ENCODE measurements around the gene CEP72.

Gene CEP72

DNA sequence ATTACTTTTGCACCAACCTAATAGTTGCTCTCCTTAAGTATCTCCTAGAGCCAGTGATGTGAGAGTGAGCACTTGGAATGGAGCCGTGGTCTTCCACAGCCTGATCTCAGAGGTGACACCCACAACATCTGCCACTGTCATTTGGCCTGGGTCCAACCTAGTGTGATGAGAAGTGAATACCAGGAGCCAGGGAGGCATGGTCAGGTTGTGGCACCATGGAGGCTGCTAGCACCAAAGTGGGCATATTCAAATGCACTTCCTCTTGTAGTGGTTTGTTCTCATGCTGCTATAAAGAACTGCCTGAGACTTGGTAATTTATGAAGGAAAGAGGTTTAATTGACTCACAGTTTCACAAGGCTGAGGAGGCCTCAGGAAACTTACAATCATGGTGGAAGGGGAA, 22.6 kb upstream of the CEP72 start:
- no peaks in the 10 kb centered on the region for H3K9me3 ChIP-seq (ENCODE audit: insufficient read depth, low read length)
- no peak overlapping the region for H2AFZ ChIP-seq (ENCODE audit: low read depth, low read length)
- H3K79me2 ChIP-seq (ENCODE audit: low read length) = no peaks in the 10 kb centered on the region
- no peak for TF ChIP-seq EZH2phosphoT487 (IDR thresholded peaks at IDR 0.05; ENCODE audit: low read depth)
- TF ChIP-seq, protein P1, sequence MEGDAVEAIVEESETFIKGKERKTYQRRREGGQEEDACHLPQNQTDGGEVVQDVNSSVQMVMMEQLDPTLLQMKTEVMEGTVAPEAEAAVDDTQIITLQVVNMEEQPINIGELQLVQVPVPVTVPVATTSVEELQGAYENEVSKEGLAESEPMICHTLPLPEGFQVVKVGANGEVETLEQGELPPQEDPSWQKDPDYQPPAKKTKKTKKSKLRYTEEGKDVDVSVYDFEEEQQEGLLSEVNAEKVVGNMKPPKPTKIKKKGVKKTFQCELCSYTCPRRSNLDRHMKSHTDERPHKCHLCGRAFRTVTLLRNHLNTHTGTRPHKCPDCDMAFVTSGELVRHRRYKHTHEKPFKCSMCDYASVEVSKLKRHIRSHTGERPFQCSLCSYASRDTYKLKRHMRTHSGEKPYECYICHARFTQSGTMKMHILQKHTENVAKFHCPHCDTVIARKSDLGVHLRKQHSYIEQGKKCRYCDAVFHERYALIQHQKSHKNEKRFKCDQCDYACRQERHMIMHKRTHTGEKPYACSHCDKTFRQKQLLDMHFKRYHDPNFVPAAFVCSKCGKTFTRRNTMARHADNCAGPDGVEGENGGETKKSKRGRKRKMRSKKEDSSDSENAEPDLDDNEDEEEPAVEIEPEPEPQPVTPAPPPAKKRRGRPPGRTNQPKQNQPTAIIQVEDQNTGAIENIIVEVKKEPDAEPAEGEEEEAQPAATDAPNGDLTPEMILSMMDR (IDR thresholded peaks at IDR 0.05; ENCODE audit: low read depth, low read length) = no peak
- H3K9ac ChIP-seq (ENCODE audit: low read length) = no peak overlapping the region
- H3K4me3 ChIP-seq (ENCODE audit: low read length) = no peak overlapping the region
- no peak overlapping the region for H3K27ac ChIP-seq (ENCODE audit: low read length)
- no peaks in the 10 kb centered on the region for H3K36me3 ChIP-seq (replicated peaks; ENCODE audit: low read depth, low read length)
- H3K27me3 ChIP-seq (ENCODE audit: low read depth, low read length) = no peaks in the 10 kb centered on the region; the same call in 1 of the 2 replicates
- no peaks in the 10 kb centered on the region for H4K20me1 ChIP-seq (ENCODE audit: insufficient read depth, low read length)
- no peak overlapping the region for H3K4me2 ChIP-seq (ENCODE audit: low read length)
- H3K4me1 ChIP-seq (ENCODE audit: low read length) = no peaks in the 10 kb centered on the region

DNA sequence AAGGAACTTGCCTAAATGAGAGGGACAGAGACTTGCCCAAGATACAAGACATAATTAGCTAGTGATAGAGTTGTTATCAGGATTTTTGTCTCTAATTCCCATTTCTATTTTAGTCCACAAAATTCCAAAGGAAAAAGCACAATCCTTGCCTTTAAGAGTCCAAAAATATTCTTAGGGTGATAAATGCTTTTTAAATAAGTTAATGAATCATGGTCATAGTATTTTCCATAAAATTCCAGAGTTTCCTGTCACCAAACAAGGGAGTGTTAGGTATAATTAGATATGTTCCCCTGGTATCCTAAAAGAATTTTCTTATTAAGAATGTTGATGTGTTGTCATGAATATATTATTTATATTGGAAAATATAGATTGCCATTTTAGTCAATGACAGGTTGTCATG, 21.8 kb upstream of the CEP72 start:
- H3K4me3 ChIP-seq (ENCODE audit: low read length) = no peak overlapping the region
- TF ChIP-seq, protein P1 (IDR thresholded peaks at IDR 0.05; ENCODE audit: low read depth, low read length) = no peak
- no peak for TF ChIP-seq EZH2phosphoT487 (IDR thresholded peaks at IDR 0.05; ENCODE audit: low read depth)
- H3K36me3 ChIP-seq (replicated peaks; ENCODE audit: low read depth, low read length) = no peaks in the 10 kb centered on the region
- no peaks in the 10 kb centered on the region for H3K4me1 ChIP-seq (ENCODE audit: low read length)
- H3K9me3 ChIP-seq (ENCODE audit: insufficient read depth, low read length) = no peaks in the 10 kb centered on the region
- no peaks in the 10 kb centered on the region for H4K20me1 ChIP-seq (ENCODE audit: insufficient read depth, low read length)
- no peak overlapping the region for H3K27ac ChIP-seq (ENCODE audit: low read length)
- H3K9ac ChIP-seq (ENCODE audit: low read length) = no peak overlapping the region
- H3K4me2 ChIP-seq (ENCODE audit: low read length) = no peak overlapping the region
- H2AFZ ChIP-seq (ENCODE audit: low read depth, low read length) = no peak overlapping the region
- H3K27me3 ChIP-seq (ENCODE audit: low read depth, low read length) = peaks cover 4% of the 10 kb centered on the region; the same call in 1 of the 2 replicates
- no peaks in the 10 kb centered on the region for H3K79me2 ChIP-seq (ENCODE audit: low read length)

DNA sequence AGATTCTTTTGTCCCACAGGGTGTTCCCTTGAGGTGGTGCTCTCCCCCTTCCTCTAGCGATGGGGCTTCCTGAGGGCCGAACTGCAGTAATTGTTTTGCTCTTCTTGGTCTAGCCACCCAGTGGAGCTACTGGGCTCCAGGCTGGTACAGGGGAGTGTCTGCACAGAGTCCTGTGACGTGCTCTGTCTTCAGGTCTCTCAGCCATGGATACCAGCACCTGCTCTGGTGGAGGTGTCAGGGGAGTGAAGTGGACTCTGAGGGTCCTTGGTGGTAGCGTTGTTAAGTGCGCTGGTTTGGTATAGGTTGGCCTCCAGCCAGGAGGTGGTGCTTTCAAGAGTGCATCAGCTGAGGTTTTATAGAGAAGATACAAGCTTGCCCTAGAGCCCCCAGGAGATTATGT, 20.4 kb upstream of the CEP72 start:
- H3K9ac ChIP-seq (ENCODE audit: low read length) = no peak overlapping the region
- H3K36me3 ChIP-seq (replicated peaks; ENCODE audit: low read depth, low read length) = no peaks in the 10 kb centered on the region
- H3K9me3 ChIP-seq (ENCODE audit: insufficient read depth, low read length) = no peaks in the 10 kb centered on the region
- no peaks in the 10 kb centered on the region for H3K79me2 ChIP-seq (ENCODE audit: low read length)
- no peaks in the 10 kb centered on the region for H4K20me1 ChIP-seq (ENCODE audit: insufficient read depth, low read length)
- no peak overlapping the region for H3K4me3 ChIP-seq (ENCODE audit: low read length)
- no peak overlapping the region for H3K27ac ChIP-seq (ENCODE audit: low read length)
- peaks cover 18% of the 10 kb centered on the region for H3K27me3 ChIP-seq (ENCODE audit: low read depth, low read length)
- H2AFZ ChIP-seq (ENCODE audit: low read depth, low read length) = no peak overlapping the region
- H3K4me1 ChIP-seq (ENCODE audit: low read length) = no peaks in the 10 kb centered on the region
- TF ChIP-seq, protein P1 (IDR thresholded peaks at IDR 0.05; ENCODE audit: low read depth, low read length) = no peak
- TF ChIP-seq EZH2phosphoT487 (IDR thresholded peaks at IDR 0.05; ENCODE audit: low read depth) = no peak
- no peak overlapping the region for H3K4me2 ChIP-seq (ENCODE audit: low read length)

DNA sequence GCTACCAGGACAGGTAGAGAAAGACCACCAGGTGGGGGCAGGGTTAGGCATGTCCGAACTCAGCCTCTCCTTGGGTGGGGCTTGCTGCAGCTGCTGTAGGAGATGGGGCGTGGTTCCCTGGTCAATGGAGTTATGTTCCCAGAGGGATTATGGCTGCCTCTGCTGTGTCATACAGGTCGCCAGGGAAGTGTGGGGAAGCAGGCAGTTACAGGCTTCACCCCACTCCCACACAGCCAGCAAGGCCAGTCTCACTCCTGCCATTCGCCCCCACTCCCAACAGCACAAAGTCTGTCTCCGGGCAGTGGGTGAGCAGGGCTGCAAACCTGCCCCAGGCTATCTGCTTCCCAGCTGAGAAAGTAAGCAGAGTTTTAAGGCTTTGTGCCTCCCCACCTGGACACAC, 20.0 kb upstream of the CEP72 start:
- Histone ChIP-seq H3K4me2 (ENCODE audit: low read length) (no peak overlapping the region), H3K9me3 (ENCODE audit: insufficient read depth, low read length) (no peaks in the 10 kb centered on the region), H2AFZ (ENCODE audit: low read depth, low read length) (no peak overlapping the region), H3K27ac (ENCODE audit: low read length) (no peak overlapping the region), H3K27me3 (ENCODE audit: low read depth, low read length) (peaks cover 18% of the 10 kb centered on the region), H4K20me1 (ENCODE audit: insufficient read depth, low read length) (no peaks in the 10 kb centered on the region), H3K9ac (ENCODE audit: low read length) (no peak overlapping the region), H3K79me2 (ENCODE audit: low read length) (no peaks in the 10 kb centered on the region), H3K4me3 (ENCODE audit: low read length) (no peak overlapping the region), H3K4me1 (ENCODE audit: low read length) (no peaks in the 10 kb centered on the region), H3K36me3 (replicated peaks; ENCODE audit: low read depth, low read length) (no peaks in the 10 kb centered on the region)
- TF ChIP-seq, protein P1 (IDR thresholded peaks at IDR 0.05; ENCODE audit: low read depth, low read length) = no peak
- no peak for TF ChIP-seq EZH2phosphoT487 (IDR thresholded peaks at IDR 0.05; ENCODE audit: low read depth)

All from OCI-LY3 (cell line).